A549 (cell line): Measurements from ENCODE around the gene MARCHF9. TPM values are rescaled to one million over a fixed set of nuclear protein-coding genes. Genes with fewer than 3 reads are reported as not detected.

Source experiments
- ATAC-seq, 2 experiments: fragments of 200-7000 bp in 1 of 2; fragments of >200 bp in 1 of 2; cut with Nextera tagmentation in 1 of 2; cut with Tn5 transposase in 1 of 2; 3 replicates each; pipeline versions ENCODE4 v1.8.0 to v1.9.1; 2018 to 2020; ENCODE audit warnings: mild to moderate bottlenecking in 1 of 2, moderate library complexity in 1 of 2
- CTCF ChIA-PET: fragments of 300-600 bp; sonication (Branson Sonifier 250); formaldehyde crosslinking; extraction: SDS; loops from one replicate; lab custom pipeline; 2021; ENCODE audit warnings: antibody characterized with exemption, inconsistent platforms; lab: Yijun Ruan, JAX
- POLR2A ChIA-PET: fragments of 350-600 bp; formaldehyde crosslinking; extraction: SDS; loops from one replicate; lab custom pipeline; 2021; ENCODE audit warnings: antibody characterized with exemption, inconsistent platforms; lab: Yijun Ruan, JAX
- DNase-seq, 2 experiments: peaks; one replicate each; pipeline versions ENCODE4 v3.0.0 to v3.0.0-alpha.2; 2011 to 2016; ENCODE audit warnings: low read depth in 1 of 2, low spot score in 1 of 2
- FAIRE-seq: peaks from 2 replicates; lab custom pipeline; 2011; peaks lifted over from hg19 to GRCh38; lab: Jason Lieb, UNC
- H3K27ac ChIP-seq, 2 experiments: fragments of >200 bp; sonication (Bioruptor Twin); formaldehyde crosslinking; 3 replicates each; pipeline ENCODE4 v1.5.1; 2016 to 2017
- H3K4me1 ChIP-seq: fragments of >200 bp; sonication (Bioruptor Twin); formaldehyde crosslinking; 3 replicates; pipeline ENCODE4 v1.6.1; 2016
- H3K4me2 ChIP-seq: fragments of >200 bp; sonication (Bioruptor Twin); formaldehyde crosslinking; 3 replicates; pipeline ENCODE4 v1.6.1; 2016
- H3K4me3 ChIP-seq: fragments of >200 bp; sonication (Bioruptor Twin); formaldehyde crosslinking; 3 replicates; pipeline ENCODE4 v1.5.1; 2016
- H3K9me3 ChIP-seq: fragments of >200 bp; sonication (Bioruptor Twin); formaldehyde crosslinking; 3 replicates; pipeline ENCODE4 v1.6.1; 2016
- BHLHE40 ChIP-seq: IDR thresholded peaks from 2 replicates; pipeline ENCODE4 v1.6.1; 2012; ENCODE audit warnings: low read depth, low read length, inconsistent platforms
- CBX8 ChIP-seq: fragments of 200-600 bp; sonication (generic); IDR thresholded peaks from 2 replicates; pipeline ENCODE4 v1.6.1; 2016
- CHD2 ChIP-seq: fragments of 150-350 bp; IDR thresholded peaks from 2 replicates; pipeline ENCODE4 v1.6.1; 2014; ENCODE audit warnings: low read length; ENCODE audit not compliant: partially characterized antibody
- CHD4 ChIP-seq: fragments of 200-600 bp; sonication (generic); IDR thresholded peaks from 2 replicates; pipeline ENCODE4 v1.6.1; 2016; ENCODE audit warnings: antibody characterized with exemption, mild to moderate bottlenecking, borderline replicate concordance
- E2F6 ChIP-seq: IDR thresholded peaks from 2 replicates; pipeline ENCODE4 v1.6.1; 2012; ENCODE audit warnings: low read depth, borderline replicate concordance
- FOSB ChIP-seq: fragments of 250-450 bp; sonication (Bioruptor Pico); IDR thresholded peaks from 2 replicates; pipeline ENCODE4 v1.5.0; 2020; ENCODE audit warnings: mild to moderate bottlenecking, moderate library complexity
- FOXS1 ChIP-seq: fragments of 250-450 bp; sonication (Bioruptor Pico); IDR thresholded peaks from 2 replicates; pipeline ENCODE4 v1.5.0; 2020; ENCODE audit warnings: mild to moderate bottlenecking, moderate library complexity
- GATA3 ChIP-seq: IDR thresholded peaks from 2 replicates; pipeline ENCODE4 v1.6.1; 2012; ENCODE audit warnings: borderline replicate concordance
- HOXB13 ChIP-seq: fragments of 250-450 bp; sonication (Bioruptor Pico); IDR thresholded peaks from 2 replicates; pipeline ENCODE4 v1.5.0; 2020; ENCODE audit warnings: low read depth, mild to moderate bottlenecking, moderate library complexity
- JUN ChIP-seq, 2 experiments: fragments of >200 bp; sonication (Bioruptor Twin); formaldehyde crosslinking; IDR thresholded peaks; 2 replicates in 1 of 2; 3 replicates in 1 of 2; pipeline ENCODE4 v1.6.1; 2016 to 2017
- MYC ChIP-seq: IDR thresholded peaks from 2 replicates; pipeline ENCODE4 v1.6.1; 2012; ENCODE audit warnings: mild to moderate bottlenecking, inconsistent platforms, low read length, improper control_type of control experiment, borderline replicate concordance
- NFE2L2 ChIP-seq: fragments of 150-350 bp; conservative IDR thresholded peaks from 2 replicates; pipeline ENCODE4 v1.6.1; 2014; ENCODE audit warnings: low read length
- PBX3 ChIP-seq: IDR thresholded peaks from 2 replicates; pipeline ENCODE4 v1.6.1; 2012
- POLR2A ChIP-seq: IDR thresholded peaks from 2 replicates; pipeline ENCODE4 v1.6.1; 2012; ENCODE audit warnings: mild to moderate bottlenecking, low read length
- RNF2 ChIP-seq: fragments of 200-600 bp; sonication (generic); IDR thresholded peaks from 2 replicates; pipeline ENCODE4 v1.6.1; 2016; ENCODE audit warnings: low read depth, mild to moderate bottlenecking, antibody characterized with exemption, moderate library complexity, borderline replicate concordance
- TFCP2L1 ChIP-seq: fragments of 250-450 bp; sonication (Bioruptor Pico); IDR thresholded peaks from 2 replicates; pipeline ENCODE4 v1.5.0; 2021; ENCODE audit warnings: mild to moderate bottlenecking
- USF2 ChIP-seq: fragments of 450-650 bp; IDR thresholded peaks from 2 replicates; pipeline ENCODE4 v1.6.1; 2014; ENCODE audit warnings: antibody characterized with exemption
- WGBS: methylation state at CpG from one replicate; pipeline ENCODE4 v1.1.6; 2017; ENCODE audit errors: missing lambda C conversion rate; 5-methylcytosine and 5-hydroxymethylcytosine counted together
- polyA plus RNA-seq, 4 experiments: library from polyadenylated mRNA; depleted of rRNA in 3 of 4; stranded (reverse); fragments of >200 nt; fragmentation: RNase III in 1 of 4; extraction: RNeasy Plus Mini Kit Qiagen cat#74134 plus additional on column Dnase treatment in 1 of 4; gene quantifications; 2 replicates in 3 of 4; 3 replicates in 1 of 4; pipeline ENCODE4 v1.2.3, GENCODE V29; 2011 to 2017
- TF ChIP-seq, protein P1 (sequence below): fragments of >200 bp; sonication (Bioruptor Twin); formaldehyde crosslinking; IDR thresholded peaks from 2 replicates; pipeline ENCODE4 v1.6.1; 2016
- TF ChIP-seq, protein P2 (sequence below): fragments of >200 bp; sonication (Bioruptor Twin); formaldehyde crosslinking; IDR thresholded peaks from 3 replicates; pipeline ENCODE4 v1.5.1; 2016

The MARCHF9 gene
- polyA plus RNA-seq, 2 of the 4 experiments (the other 2 are of a cell fraction), result 6.8 to 7.2 TPM

GRCh38 chr12:57764662-57765002 lies 9.7 kb downstream of the MARCHF9 start:
- peak overlapping the region; percentile 98 for H3K4me2 ChIP-seq
- TF ChIP-seq MYC, result no peak
- no peak for TF ChIP-seq USF2
- TF ChIP-seq FOSB (CRISPR knock-in tag), result no peak
- no peak for TF ChIP-seq TFCP2L1 (CRISPR knock-in tag)
- no peak for TF ChIP-seq CHD2
- TF ChIP-seq RNF2, result no peak
- no peak for TF ChIP-seq FOXS1 (CRISPR knock-in tag)
- TF ChIP-seq BHLHE40, result no peak
- no peak for TF ChIP-seq CHD4
- TF ChIP-seq GATA3, result no peak
- no peak for TF ChIP-seq PBX3
- H3K4me1 ChIP-seq, result peaks cover 25% of the 10 kb centered on the region
- POLR2A ChIA-PET, result interaction anchor here (1.1 kb wide), 1 partner anchor 39 kb away, joined by 3 read pairs; no protein-coding TSS in a partner anchor
- ATAC-seq (peak; percentile 0 to 2; a peak in 1 of 6 replicates), FAIRE-seq (no peak), DNase-seq (no peak)
- peak overlapping the region; percentile 52 for H3K4me3 ChIP-seq
- CTCF ChIA-PET, result interaction anchor here (0.8 to 8.0 kb wide), 6 partner anchors 9 to 141 kb away, joined by 3 to 117 read pairs (median 5); partner anchors contain the start of genes MARCHF9 and TSFM
- H3K9me3 ChIP-seq, result no peaks in the 10 kb centered on the region
- WGBS, result 44% methylated on average over 17 of the region's 17 CpGs
- H3K27ac ChIP-seq, result peak overlapping the region; percentile 62 to 88; a peak in 5 of 6 replicates

- Histone ChIP-seq H3K4me2 (peak overlapping the region; percentile 98), H3K4me1 (peaks cover 25% of the 10 kb centered on the region), H3K4me3 (peak overlapping the region; percentile 52), H3K9me3 (no peaks in the 10 kb centered on the region), H3K27ac (peak overlapping the region; percentile 62 to 88; a peak in 5 of 6 replicates)
- ChIA-PET CTCF (interaction anchor here (0.8 to 8.0 kb wide), 11 partner anchors 9 to 182 kb away, joined by 3 to 117 read pairs (median 4); partner anchors contain the start of genes MARCHF9 and TSFM), POLR2A (interaction anchor here (1.1 kb wide), 1 partner anchor 39 kb away, joined by 3 read pairs; no protein-coding TSS in a partner anchor)
- no peak for TF ChIP-seq NFE2L2
- 0 out of 2 replicates have a peak, but pooled peaks have one; percentile 34 for TF ChIP-seq HOXB13 (CRISPR knock-in tag)
- TF ChIP-seq, protein P1, sequence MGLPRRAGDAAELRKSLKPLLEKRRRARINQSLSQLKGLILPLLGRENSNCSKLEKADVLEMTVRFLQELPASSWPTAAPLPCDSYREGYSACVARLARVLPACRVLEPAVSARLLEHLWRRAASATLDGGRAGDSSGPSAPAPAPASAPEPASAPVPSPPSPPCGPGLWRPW, result no peak
- TF ChIP-seq, protein P2, sequence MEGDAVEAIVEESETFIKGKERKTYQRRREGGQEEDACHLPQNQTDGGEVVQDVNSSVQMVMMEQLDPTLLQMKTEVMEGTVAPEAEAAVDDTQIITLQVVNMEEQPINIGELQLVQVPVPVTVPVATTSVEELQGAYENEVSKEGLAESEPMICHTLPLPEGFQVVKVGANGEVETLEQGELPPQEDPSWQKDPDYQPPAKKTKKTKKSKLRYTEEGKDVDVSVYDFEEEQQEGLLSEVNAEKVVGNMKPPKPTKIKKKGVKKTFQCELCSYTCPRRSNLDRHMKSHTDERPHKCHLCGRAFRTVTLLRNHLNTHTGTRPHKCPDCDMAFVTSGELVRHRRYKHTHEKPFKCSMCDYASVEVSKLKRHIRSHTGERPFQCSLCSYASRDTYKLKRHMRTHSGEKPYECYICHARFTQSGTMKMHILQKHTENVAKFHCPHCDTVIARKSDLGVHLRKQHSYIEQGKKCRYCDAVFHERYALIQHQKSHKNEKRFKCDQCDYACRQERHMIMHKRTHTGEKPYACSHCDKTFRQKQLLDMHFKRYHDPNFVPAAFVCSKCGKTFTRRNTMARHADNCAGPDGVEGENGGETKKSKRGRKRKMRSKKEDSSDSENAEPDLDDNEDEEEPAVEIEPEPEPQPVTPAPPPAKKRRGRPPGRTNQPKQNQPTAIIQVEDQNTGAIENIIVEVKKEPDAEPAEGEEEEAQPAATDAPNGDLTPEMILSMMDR, result peak; percentile 67
- no peak for TF ChIP-seq CBX8
- peak; percentile 8; the same call in 1 of the 2 replicates for TF ChIP-seq POLR2A
- TF ChIP-seq JUN (IDR thresholded peaks at IDR 0.05), result peak in 1 of 2 experiments; percentile 30; a peak in 2 of 5 replicates
- peak; percentile 56; the same call in 1 of the 2 replicates for TF ChIP-seq E2F6
- peak; percentile 72 to 83 for ATAC-seq
- WGBS, result under 1% methylated on average over 36 of the region's 60 CpGs
- FAIRE-seq, result no peak
- DNase-seq, result peak; percentile 70 to 74
Observed at GRCh38 chr12:57765003-57765697, 10.2 kb downstream of the MARCHF9 start.
